ENCODE results near the gene MIB1. TPM values are rescaled to one million over a fixed set of nuclear protein-coding genes. Genes with fewer than 3 reads are reported as not detected.

Gene MIB1
- total RNA-seq, 4 donors from 2014 or later: 25.9 to 121 (median 64.1) TPM

GRCh38 chr18:21843341-21843740 lies 102.7 kb downstream of the MIB1 start:
- no peak overlapping the region for H3K27ac ChIP-seq
- intact Hi-C loops (cut with DNase I; ENCODE audit: low total_unique reads): no loop called here
- H3K4me1 ChIP-seq: no peaks in the 10 kb centered on the region
- TF ChIP-seq CTCF (IDR thresholded peaks at IDR 0.05): no peak
- no peak for TF ChIP-seq POLR2A (IDR thresholded peaks at IDR 0.05)
- DNase-seq: no peak
- no peaks in the 10 kb centered on the region for H3K9me3 ChIP-seq
- H3K4me3 ChIP-seq: no peak overlapping the region
- no peaks in the 10 kb centered on the region for H3K36me3 ChIP-seq
- no peaks in the 10 kb centered on the region for H3K27me3 ChIP-seq

- H3K27ac ChIP-seq: no peak overlapping the region
- no peaks in the 10 kb centered on the region for H3K27me3 ChIP-seq
- no peak overlapping the region for H3K4me3 ChIP-seq
- no peaks in the 10 kb centered on the region for H3K36me3 ChIP-seq
- intact Hi-C loops (cut with DNase I; ENCODE audit: low total_unique reads): no loop called here
- no peak for TF ChIP-seq POLR2A (IDR thresholded peaks at IDR 0.05)
- peak; percentile 28 to 47 (median 40) for TF ChIP-seq CTCF (IDR thresholded peaks at IDR 0.05)
- DNase-seq: no peak
- H3K9me3 ChIP-seq: no peaks in the 10 kb centered on the region
- no peaks in the 10 kb centered on the region for H3K4me1 ChIP-seq
Observed at GRCh38 chr18:21851327-21851961, 110.9 kb downstream of the MIB1 start.

GRCh38 chr18:21853016-21853415 lies 112.4 kb downstream of the MIB1 start:
- intact Hi-C loops (cut with DNase I; ENCODE audit: low total_unique reads): no loop called here
- H3K27me3 ChIP-seq: no peaks in the 10 kb centered on the region
- H3K9me3 ChIP-seq: no peaks in the 10 kb centered on the region
- no peak for DNase-seq
- no peaks in the 10 kb centered on the region for H3K36me3 ChIP-seq
- H3K27ac ChIP-seq: no peak overlapping the region
- TF ChIP-seq POLR2A (IDR thresholded peaks at IDR 0.05) (no peak), CTCF (IDR thresholded peaks at IDR 0.05) (no peak)
- H3K4me1 ChIP-seq: no peaks in the 10 kb centered on the region
- no peak overlapping the region for H3K4me3 ChIP-seq

- no peak for TF ChIP-seq POLR2A (IDR thresholded peaks at IDR 0.05)
- no peak for TF ChIP-seq CTCF (IDR thresholded peaks at IDR 0.05)
- H3K27ac ChIP-seq: no peak overlapping the region
- intact Hi-C loops (cut with DNase I; ENCODE audit: low total_unique reads): no loop called here
- H3K27me3 ChIP-seq: no peaks in the 10 kb centered on the region
- DNase-seq: no peak
- H3K4me1 ChIP-seq: no peaks in the 10 kb centered on the region
- H3K36me3 ChIP-seq: no peaks in the 10 kb centered on the region
- H3K4me3 ChIP-seq: no peak overlapping the region
- no peaks in the 10 kb centered on the region for H3K9me3 ChIP-seq
Observed at GRCh38 chr18:21853775-21854552, 113.4 kb downstream of the MIB1 start.

GRCh38 chr18:21855432-21855831 lies 114.8 kb downstream of the MIB1 start:
- Histone ChIP-seq H3K9me3 (no peaks in the 10 kb centered on the region), H3K36me3 (no peaks in the 10 kb centered on the region), H3K27ac (no peak overlapping the region), H3K4me1 (no peaks in the 10 kb centered on the region), H3K4me3 (no peak overlapping the region), H3K27me3 (no peaks in the 10 kb centered on the region)
- DNase-seq: no peak
- intact Hi-C loops (cut with DNase I; ENCODE audit: low total_unique reads): no loop called here
- TF ChIP-seq CTCF (IDR thresholded peaks at IDR 0.05): no peak
- no peak for TF ChIP-seq POLR2A (IDR thresholded peaks at IDR 0.05)
